Activated CD4-positive, alpha-beta T cell treated with anti-CD3 and anti-CD28 coated beads, Interleukin-10, Interleukin-2, amounts not matched to agents 100 ng/mL and 50 ng/mL, durations not matched to agents 16 hours and 8 hours (primary cell): Measurements from ENCODE around the gene CYB5A.
"Not testable (repeated sequence)": the region's sequence is repeated elsewhere in the genome, so short reads cannot be mapped to it uniquely, and the experiment has no call there.

Source experiments
- DNase-seq: peaks from one replicate; pipeline ENCODE4 v3.0.0-alpha.2; 2020

CYB5A gene

DNA sequence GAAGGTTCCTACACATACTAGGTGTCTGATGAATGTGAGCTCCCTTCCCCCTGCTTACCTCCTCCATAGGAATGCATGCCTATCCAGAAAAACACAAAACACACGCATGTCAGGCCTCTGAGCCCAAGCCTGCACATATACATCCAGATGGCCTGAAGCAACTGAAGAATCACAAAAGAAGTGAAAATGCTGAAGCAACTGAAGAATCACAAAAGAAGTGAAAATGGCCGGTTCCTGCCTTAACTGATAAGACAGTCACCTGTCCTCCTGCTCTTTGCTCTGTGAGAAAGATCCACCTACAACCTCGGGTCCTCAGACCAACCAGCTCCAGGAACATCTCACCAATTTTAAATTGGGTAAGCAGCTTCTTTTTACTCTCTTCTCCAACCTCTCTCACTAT is 1.2 kb upstream of the CYB5A start:
- DNase-seq, result not testable (repeated sequence)

DNA sequence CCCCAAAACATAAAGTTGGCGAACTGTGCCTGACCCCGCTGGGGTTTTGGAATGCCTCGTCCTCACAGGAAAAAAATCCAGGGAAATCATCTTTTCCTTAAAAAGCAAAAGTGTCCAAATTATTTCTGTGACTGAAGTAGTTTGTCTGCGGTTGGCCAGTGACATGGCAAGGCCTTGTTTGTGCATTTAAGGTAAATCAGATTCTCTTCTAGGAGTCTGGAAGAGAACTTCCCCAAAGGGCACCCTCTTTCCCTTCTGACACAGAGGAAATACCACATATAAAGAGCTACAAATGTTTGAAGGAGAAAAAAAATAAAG is 737 bp upstream of the CYB5A start:
- no peak for DNase-seq

DNA sequence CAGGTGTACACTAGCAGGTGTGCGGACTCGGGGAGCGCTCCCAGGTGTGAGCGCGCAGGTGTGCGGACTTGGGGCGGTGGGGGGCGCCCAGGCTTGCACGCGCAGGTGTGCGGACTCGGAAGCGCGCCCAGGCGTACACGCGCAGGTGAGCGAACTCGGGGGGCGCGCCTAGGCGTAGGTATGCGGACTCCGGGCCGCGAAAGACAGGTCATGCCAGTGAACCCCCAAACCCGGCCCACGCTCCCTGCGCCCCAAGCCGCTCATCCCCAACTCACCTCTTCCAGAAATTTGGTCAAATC is 342 bp downstream of the CYB5A start:
- no peak for DNase-seq

DNA sequence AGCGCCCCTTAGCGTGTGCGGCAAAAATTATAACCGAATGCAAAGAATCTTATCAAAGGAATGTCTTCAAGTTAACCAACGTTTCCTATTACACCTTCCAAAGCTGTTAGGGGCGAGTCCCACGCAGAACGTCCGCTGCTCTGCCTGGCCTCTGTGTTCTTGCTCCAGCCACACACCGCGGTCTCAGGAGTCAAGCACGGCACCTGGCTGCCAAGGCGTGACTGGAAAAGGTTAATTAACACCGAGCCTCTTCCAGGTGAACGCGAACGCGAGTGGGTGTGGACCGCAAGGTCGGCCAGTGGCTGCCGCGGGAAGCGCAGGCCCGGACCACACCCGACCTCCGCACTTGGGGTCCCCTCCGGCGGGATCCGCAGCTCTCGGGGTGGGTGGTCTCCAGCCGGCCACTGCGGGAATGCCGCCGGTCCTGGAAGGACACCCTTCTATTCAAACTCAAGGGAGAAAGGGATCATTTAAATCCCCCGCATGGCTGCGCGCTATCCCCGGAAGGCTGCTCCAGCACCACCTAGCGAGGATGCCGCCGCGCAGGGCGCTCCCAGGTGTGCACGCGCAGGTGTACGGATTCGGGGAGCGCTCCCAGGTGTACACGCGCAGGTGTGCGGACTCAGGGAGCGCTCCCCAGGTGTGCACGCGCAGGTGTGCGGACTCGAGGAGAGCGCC is 830 bp downstream of the CYB5A start:
- no peak for DNase-seq

DNA sequence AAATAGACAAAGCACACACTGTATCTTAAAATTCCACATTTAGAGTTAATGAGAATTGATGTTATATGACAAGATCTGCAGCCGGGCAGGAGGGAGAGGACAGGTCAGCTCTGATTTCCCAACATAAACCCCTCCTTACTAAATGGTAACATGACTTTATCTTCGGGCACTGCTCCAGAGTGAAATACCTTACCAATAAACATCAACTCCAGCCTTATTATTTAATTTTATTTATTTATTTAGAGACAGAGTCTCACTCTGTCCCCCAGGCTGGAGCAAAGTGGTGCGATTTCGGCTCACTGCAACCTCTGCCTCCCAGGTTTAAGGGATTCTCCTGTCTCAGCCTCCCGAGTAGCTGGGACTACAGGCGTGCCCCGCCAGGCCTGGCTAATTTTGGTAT is 1.7 kb downstream of the CYB5A start:
- DNase-seq, result no peak

DNA sequence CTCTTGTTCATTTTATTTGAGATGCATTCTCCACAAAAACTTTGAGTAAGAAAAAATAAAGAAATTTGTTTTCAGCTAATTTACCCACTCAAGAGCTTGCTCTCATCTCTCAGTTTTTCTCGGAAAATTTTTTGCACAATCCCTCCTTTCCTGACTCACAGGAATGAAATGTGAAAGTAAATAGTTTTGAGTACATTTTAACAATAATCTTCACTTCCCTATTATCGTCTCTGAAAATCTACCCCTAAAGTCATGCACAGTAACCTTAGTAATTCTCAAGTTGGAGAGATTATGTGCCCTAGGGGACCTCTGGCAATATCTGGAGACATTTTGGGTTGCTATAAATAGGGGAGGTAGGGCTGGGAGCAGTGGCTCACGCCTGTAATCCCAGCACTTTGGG is 2.6 kb downstream of the CYB5A start:
- DNase-seq, result no peak

DNA sequence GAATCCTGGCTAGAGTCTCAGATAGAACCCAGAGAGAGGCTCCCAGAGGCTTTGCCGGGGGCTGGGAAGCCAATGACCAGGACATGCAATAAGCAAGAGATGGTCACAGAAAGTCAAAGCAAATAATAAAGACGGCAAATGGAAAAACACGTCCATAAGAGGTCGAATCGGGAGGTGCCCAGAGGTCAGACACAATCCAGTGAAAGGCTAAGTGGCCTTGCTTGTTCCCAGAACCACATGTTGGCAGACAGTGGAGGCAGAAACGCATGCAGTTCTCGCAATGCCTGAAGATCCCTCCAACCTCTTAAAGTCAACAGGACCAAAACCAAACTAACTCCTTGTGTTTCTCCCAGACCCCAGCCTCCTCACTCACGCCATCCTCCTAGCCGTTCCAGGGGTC is 3.0 kb downstream of the CYB5A start:
- DNase-seq, result no peak

DNA sequence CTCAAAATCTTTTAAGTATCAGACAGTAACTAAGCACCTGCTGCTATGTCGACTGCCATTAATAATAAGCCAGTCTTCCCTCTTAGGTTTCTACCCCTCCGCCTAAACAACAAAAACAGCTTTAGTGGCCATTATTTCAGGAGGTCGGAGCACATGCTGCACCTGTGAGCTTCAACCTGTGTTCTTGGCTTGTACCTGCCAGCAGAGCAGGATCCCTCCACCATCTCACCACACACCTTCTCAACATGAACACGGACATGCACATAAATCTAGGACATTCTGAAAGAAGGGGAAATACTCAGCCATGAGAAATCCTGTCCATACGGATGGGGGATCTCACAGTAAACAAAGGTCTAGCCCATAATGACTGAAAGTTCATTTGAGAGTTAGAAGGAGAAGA is 3.7 kb downstream of the CYB5A start:
- no peak for DNase-seq

DNA sequence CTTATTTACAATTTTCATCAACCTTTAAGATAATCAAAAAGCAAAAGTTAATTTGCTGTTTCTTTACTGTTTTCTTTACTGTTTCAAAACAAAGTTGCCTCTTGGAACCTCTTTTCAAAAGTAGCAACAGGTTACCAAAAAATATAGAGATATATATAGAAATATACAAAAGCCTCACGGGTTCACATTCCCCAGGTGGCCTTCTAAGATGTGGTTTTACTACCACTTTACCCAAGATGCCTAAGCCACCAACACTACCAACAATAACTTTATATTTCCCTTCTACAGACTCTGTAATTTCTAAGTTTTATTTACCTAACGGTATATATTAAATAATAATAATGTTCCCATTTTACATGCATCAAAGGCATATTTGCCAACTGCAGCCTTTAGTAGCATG is 4.9 kb downstream of the CYB5A start:
- no peak for DNase-seq

DNA sequence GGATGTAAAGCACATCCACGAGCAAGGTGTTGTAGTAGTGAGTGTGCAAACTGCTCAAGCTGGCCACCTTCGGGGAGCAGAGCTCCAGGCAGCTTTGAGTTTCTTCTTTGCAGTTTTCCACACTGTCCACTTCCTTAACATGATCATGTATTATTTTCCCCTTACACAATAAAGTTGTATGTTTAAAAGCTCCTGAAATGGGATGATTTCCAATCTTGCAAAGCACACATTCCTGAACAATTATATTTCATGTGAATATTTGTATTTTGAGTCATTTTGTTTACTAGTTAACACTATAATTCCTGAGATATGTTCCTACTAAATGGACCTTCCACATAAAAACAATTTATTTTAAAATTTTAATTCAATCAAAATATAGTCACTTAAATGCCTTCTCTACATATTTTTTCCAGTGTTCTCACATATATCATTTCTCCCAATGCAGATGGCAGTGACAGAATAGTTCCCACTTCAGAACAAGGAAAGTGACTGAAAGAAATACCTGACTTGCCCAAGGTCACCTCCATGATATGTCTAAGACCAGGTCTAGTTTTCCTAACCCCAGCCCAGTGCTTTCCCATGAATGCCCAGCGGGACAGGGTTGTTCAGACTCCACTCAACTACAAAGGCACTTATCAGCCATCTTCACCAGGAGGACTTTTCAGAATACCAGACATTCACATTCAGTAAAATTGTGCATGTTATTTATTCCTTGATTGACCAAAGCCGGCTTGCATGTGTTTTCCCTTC is 5.5 kb downstream of the CYB5A start:
- DNase-seq, result no peak

DNA sequence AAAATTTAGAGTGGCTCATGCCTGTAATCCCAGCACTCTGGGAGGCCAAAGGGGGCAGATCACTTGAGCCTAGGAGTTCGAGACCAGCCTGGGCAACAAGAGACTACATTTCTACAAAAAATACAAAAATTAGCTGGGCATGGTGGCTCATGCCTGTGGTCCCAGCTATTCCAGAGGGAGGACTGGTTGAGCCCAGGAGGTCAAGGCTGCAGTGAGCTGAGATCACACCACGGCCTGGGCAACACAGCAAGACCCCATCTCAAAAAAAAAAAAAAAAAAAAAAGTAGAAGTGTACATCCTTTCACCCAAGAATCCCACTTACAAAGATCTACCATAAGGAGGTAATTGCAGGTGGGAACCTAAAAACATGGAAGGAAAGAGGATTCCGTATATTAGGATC is 6.2 kb downstream of the CYB5A start:
- DNase-seq, result not testable (repeated sequence)

DNA sequence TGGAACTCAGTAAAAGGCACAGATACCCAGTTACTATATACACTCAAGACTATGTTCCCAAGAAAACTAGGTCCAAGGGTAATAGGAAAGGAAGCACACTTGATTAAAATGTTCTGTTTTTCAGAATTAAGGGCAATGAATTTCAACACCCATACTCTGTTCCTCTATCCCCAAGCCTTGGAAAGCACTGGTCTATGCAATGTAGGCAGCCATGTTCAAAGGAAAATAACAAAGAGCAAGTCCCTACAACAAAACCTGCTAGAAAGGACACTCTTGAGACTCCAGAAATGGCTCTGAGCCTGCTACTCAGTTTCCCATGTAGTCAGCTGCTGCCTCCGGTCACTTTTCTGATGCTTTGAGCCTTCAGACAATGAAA is 6.8 kb downstream of the CYB5A start:
- no peak for DNase-seq

DNA sequence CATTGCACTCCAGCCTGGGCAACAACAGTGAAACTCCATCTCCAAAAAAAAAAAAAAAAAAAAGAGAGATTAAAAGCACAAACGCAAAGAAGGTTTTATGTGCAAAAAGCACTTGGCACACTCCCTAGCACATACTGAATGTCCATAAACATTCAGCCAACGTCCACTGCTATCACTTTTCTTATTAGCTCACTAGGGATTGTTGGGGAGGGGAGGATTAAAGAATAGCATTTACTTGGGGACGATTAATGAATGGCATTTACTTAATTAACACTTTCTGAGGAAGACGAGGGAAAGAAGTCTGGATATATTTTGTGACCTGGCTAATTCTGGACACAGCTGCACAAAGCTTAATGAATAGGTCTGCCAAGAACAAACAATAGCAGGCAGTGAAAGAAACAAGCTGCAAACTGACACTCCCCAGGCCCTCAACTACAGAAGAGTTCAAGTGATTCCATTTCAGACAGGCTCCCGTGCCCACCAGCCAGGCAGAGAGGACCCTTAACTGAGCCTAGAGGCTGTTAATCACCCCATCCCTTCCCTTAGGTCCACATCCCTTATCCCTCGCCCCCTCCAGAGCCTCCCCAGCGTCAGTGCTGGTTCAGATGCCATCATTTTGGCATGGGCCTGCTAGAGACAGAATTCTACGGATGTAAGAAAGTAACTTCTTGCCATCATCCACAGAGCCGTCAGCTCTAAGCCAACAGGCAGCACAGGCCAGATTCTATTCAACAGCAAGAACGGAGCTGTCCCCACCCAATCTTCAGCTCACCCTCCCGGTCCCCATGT is 7.4 kb downstream of the CYB5A start:
- DNase-seq, result no peak

DNA sequence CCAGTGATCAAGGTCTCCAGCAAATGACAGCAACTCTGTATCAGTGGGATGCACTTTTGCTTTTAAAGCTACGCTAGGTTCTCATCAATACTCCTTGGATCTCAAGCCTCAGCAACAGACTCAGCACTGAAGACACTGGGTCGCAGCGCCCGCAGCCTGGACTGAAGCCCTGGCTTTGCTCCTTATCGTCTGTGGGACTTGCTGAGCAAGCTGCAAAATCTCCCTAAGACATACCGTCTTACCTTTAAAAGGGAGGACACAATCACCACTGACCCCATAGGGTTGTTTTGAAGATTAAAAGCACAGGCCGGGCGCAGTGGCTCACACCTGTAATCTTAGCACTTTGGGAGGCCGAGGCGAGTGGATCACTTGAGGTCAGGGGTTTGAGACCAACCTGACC is 8.1 kb downstream of the CYB5A start:
- DNase-seq, result no peak

DNA sequence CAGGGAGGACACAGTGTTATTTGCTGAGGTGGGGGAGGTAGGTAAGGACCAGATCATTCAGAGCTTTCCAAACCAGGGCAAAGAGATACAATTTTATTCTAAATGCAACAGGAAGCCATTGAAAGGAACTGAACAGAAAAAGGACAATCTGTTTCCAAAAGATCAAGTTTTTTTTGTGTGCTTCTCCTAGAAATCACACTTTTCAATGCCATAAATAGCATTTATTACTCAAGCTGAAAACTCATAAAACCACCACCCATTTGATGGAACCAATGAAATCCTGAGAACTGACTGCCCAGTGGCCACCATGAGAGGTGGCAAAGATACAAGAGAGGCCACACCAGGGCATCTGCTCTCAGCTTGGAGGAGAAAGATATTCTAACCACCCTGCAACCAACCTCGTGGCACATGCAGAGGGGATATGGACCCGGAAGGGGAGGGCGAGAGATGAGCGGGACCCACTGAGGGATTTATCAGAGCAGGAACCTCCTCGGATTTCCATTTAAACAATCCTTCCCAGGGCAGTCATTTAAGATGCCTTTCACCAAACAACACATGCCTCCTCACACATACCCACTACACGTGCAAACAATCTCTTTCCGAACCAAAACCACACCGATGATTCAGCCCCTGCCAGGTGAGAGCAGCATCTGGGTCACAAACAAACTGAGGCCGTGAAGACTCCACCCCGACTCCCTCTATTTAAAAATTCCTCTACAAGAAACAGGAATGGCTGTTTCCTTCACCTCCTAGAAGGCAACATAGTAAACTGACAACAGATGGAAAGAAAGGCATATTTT is 8.8 kb downstream of the CYB5A start:
- no peak for DNase-seq

DNA sequence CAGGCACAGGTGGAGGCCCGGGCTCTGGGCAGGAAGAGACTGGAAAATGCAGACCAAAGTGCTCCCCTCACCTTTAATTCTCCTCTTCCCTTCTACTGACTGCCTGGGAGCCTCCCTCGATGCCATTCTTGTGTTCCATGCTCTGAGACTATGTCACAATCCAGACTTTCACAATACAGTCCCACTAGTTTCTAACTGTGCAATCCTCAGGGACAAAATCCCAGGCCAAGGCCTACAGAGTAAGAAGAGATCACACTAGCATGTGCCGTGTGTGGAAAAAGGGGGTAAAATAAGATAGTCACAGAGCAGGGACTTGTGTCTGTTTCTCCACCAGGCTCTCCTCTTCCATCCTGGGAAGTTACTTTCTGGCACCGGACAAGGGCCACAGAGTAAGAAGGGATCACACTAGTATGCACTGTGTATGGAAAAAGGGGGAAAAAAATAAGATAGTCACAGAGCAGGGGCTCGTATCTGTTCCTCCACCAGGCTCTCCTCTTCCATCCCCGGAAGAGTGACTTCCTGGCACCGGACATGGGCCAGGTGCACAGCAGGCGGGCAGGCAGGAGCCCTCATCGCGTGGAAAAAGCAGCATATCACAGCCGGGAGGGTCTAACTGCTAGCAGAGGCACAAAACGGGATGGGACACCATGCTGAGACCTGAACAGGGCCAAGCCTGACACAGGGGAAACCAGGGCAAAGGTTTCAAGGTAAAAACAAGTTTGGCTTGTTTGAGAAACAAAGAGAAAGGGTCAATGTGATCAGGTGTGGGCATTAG is 9.6 kb downstream of the CYB5A start:
- no peak for DNase-seq

DNA sequence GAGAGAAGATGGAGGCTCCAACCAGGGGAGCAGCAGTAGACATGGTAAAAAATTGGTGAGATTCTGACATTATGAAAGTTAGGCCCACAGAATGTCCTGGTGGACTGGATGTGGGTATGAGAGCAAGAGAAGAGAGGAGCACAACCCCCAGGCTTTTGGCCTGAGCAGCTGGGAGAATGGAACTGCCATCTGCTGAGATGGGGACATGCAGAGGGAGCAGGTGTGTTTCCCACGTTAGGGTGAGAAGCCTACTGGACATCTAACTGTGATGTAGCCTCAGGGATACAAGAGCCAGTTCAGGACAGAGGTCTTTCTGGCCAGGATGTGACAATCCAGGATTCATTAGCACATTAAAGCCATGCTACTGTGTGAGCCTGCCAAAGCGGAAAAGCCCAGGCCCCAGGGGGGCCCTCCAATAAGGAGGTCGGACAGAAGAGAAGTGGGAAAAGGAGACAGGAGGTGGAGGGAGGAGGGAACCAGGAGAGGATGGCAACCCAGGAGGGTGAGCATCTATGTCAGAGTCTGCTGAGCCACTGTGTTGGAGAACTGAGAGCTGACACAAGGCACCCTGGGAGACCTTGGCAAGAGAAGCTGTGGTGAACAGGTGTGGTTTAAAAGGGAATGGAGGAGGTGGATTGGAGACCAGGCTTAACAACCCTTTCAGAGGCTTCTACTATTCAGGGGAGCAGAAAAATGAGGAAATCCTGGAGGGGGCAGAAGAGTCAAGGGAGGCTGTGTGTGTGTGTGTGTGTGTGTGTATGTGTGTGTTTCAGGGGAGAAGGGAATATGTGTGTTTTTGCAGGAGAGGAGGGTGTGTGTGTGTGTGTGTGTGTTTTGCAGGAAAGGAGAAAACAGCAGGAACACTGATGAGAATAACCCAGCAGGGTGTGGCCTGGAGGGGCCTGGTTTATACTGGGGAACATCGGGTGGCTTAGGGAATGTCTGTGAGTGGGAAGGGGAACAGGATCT is 10.5 kb downstream of the CYB5A start:
- DNase-seq, result no peak

DNA sequence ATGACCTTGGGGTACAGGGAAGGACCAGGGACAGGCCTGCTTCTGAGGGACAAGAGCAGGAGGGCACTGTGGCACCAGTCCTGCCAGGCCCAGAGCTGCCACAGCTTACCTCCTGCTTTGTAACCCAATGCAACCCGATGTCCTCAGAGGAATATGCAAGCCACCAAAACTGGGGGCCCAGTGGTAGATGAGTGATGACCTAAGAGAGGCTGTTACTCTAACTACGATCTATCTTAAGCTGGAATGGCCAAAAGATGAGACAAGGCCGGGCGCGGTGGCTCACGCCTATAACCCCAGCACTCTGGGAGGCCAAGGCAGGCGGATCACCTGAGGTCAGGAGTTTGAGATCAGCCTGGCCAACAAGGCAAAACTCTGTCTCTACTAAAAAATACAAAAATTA is 12.8 kb downstream of the CYB5A start:
- no peak for DNase-seq

DNA sequence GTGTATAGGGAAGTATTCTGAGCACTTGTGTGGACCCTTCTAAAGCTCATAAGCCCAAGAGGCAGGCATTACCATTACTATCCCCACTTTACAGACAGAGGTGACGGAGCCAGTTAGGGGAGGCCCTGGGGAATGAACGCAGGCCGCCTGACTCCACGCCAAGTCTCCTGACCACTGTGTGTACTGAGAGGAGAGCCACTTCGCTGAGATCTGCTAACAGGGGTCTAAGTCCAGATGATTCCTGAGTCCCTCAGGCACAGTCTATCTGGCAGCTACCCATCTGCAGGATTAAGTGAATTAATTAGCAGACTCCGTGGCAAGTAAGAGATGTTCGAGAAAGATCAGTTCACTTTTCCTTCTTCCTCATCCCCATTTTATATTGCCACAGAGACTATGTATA is 13.7 kb downstream of the CYB5A start:
- no peak for DNase-seq

DNA sequence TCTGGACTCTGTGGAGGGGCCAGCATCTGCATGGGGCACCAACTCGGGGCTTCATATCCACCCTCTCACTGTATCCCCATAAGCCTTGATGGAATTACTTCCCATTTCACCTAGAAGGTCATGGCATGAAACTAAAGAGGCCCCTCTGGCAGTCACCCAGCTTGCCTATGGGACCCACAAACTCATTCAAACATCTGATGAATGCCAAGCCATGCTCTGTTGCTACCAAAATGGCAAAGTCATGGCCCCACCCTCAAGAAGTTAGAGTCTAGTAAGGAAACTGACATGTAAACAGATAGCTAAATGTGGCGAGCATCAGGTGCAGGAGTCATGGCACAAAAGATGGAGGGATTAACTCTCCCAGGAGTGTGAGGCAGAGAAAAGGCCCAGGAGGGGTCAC is 14.5 kb downstream of the CYB5A start:
- DNase-seq, result no peak

DNA sequence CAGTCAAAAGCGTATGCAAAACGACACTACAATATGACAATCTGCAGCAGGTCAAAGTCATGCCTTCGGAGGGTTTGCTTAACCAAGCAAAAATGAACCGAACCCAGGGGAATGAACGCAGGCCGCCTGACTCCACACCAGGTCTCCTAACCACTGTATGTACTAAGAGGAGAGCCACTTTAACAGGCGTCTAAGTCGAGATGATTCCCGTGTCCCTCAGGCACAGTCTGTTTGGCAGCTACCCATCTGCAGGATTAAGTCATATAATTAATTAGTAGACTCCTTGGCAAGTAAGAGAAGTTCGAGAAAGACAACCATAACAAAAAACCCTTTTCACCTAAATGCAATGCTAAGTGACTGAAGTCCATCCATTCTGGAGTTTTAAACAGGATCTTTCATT is 15.2 kb downstream of the CYB5A start:
- DNase-seq, result no peak

DNA sequence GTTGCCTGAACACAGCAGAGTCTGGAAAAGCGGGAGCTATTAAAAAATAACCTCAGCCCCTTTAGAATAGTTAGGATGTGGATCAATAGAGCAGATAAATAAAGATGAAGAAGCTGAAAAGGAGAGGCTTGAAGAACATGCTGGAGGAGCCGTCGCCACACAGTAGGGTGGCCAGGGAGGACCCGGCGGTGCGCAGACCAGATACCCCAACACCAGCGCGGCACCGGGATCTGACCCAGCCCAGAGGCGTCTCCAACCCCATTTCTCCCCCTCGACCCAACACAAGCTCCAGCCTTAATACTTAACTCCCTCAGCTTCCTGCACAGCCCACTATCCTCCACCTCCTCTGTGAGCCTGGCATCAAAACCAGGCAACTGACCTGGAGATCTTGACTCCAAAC is 16.0 kb downstream of the CYB5A start:
- DNase-seq, result no peak
